ENCODE results near the gene SF3A1.

DNA sequence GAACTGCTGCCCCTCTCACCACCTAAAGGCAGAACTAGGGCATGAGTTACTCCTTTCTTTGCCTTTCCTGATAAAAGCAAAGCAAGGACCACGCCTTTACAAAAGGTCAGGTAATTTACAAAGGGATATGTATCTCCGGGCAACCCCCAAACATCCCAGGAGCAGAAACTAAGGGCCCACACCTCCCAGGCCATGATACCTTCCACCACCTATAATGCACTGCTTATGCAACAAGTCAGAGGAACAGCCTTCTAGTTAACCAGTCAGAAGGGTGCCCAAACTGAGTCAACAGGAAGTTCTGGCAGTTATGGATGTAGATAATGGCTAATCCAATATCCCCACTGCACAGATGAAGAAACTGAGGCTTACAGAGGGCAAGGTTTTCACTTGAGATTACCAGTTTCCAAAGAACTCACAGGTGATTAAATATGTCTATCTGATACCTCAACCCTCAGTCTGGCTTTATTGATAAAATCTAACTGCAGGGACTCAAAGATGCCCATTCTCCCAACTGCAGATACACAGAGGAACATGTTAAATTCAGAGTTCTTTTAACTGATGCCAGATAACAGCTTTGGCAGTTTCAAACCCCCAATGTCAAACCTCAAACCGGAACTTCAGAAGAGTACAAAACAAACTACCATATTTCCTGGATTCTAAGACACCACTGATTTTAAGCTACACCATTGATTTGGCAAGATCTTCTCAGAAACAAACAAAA lies 50.6 kb downstream of the SF3A1 start:
- TF ChIP-seq ZNF274 (IDR thresholded peaks at IDR 0.05; ENCODE audit: low read depth, low read length) (no peak), YY1 (IDR thresholded peaks at IDR 0.05; ENCODE audit: insufficient read depth, insufficient read length) (no peak), SUZ12 (IDR thresholded peaks at IDR 0.05; ENCODE audit: extremely low read depth, insufficient read depth, insufficient read length) (no peak)

All from NT2/D1 (cell line).